ENCODE results near the gene DSCAML1. TPM values are rescaled to one million over a fixed set of nuclear protein-coding genes. Genes with fewer than 3 reads are reported as not detected.

DSCAML1 gene
- total and polyA plus RNA-seq, 2 of the 8 experiments (the other 6 are each of a cell fraction or from before 2014, with no cell fraction given) = 0.19 to 0.24 TPM

DNA sequence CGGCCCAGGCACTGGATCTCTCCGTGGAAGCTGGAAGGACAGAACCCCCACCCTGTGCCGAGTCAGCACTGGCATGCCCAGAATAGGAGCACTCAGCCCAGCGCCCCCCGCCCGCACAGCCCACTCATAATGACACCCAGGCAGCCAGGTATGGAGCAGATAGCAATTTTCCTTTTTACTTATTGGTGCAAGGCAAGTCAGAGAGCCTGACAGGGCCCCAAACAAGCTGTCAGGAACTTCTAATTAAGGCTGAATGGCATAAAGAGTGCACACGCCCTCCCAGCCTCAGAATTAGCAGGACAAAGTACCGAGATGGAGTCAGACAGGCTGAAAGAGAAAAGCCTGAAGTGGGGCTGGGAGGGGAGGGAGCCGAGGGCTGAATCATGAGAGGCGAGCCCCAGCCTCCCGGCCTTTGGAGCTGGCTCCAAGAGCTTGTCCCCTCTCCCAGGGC lies 76.9 kb downstream of the DSCAML1 start:
- Histone ChIP-seq H3K27me3 (replicated peaks in 1 of 4; ENCODE audit: control insufficient read depth in 3 of 4, extremely low read depth in 1 of 4, insufficient read depth in 3 of 4, low read length in 3 of 4) (peaks cover 0 to 8% (median 4%) of the 10 kb centered on the region in 4 experiments; a peak in 3 of 7 replicates), H4K5ac (ENCODE audit: insufficient read length, low read depth, low read length) (no peak overlapping the region), H4K20me1 (replicated peaks in 1 of 2; ENCODE audit: control insufficient read depth in 1 of 2, insufficient read depth in 2 of 2, low read length in 2 of 2) (peaks cover 0 to 2% of the 10 kb centered on the region in 2 experiments), H3K9me3 (ENCODE audit: insufficient read depth in 2 of 2, low read depth in 1 of 2, low read length in 1 of 2) (no peaks in the 10 kb centered on the region), H3K18ac (ENCODE audit: extremely low read depth, low read length) (0 out of 2 replicates have a peak overlapping the region, but pooled peaks have one; percentile 40), H3K36me3 (ENCODE audit: control insufficient read depth in 2 of 4, insufficient read depth in 4 of 4, low read length in 3 of 4) (no peaks in the 10 kb centered on the region), H2AK5ac (ENCODE audit: low read depth, low read length) (no peak overlapping the region), H2BK120ac (replicated peaks; ENCODE audit: low read depth, low read length) (no peak overlapping the region), H2BK5ac (ENCODE audit: low read depth, low read length) (peak overlapping the region; percentile 26; the same call in 1 of the 2 replicates), H3K79me1 (ENCODE audit: low read depth, low read length) (no peaks in the 10 kb centered on the region), H3K4me3 (ENCODE audit: extremely low read depth in 1 of 4, insufficient read depth in 2 of 4, low read depth in 3 of 4, low read length in 4 of 4) (peak overlapping the region in 1 of 4 experiments; percentile 27; a peak in 1 of 8 replicates), H4K8ac (ENCODE audit: extremely low read depth, insufficient read depth, low read length) (no peak overlapping the region), H3K14ac (ENCODE audit: insufficient read length) (no peak overlapping the region), H3K4me2 (ENCODE audit: insufficient read depth in 1 of 2, low read depth in 2 of 2, low read length in 2 of 2) (peak overlapping the region; percentile 53 to 57), H2BK20ac (ENCODE audit: low read length) (no peak overlapping the region), H4K91ac (replicated peaks; ENCODE audit: insufficient read length, low read length) (peak overlapping the region; percentile 18), H2BK12ac (ENCODE audit: low read depth, low read length) (no peak overlapping the region), H2BK15ac (ENCODE audit: low read length) (no peak overlapping the region; the same call in 1 of the 2 replicates), H3K27ac (ENCODE audit: low read depth, low read length) (no peak overlapping the region), H3K9ac (replicated peaks in 1 of 4; ENCODE audit: extremely low read depth in 1 of 4, low read depth in 3 of 4, low read length in 3 of 4) (no peak overlapping the region), H2AFZ (ENCODE audit: low read length) (0 out of 2 replicates have a peak overlapping the region, but pooled peaks have one; percentile 74), H3K56ac (replicated peaks; ENCODE audit: insufficient read length, low read depth, low read length) (no peak overlapping the region), H3K23ac (ENCODE audit: insufficient read length) (no peak overlapping the region), H3K23me2 (ENCODE audit: low read depth, low read length) (peaks cover 2% of the 10 kb centered on the region; the same call in 1 of the 2 replicates), H3K4ac (replicated peaks; ENCODE audit: insufficient read length, low read depth, low read length) (no peak overlapping the region), H3K4me1 (replicated peaks in 1 of 4; ENCODE audit: control insufficient read depth in 3 of 4, insufficient read depth in 4 of 4, low read length in 3 of 4) (peaks cover 11 to 28% (median 22%) of the 10 kb centered on the region in 4 experiments), H3K79me2 (ENCODE audit: control insufficient read depth in 1 of 2, insufficient read depth in 2 of 2, low read length in 2 of 2) (no peaks in the 10 kb centered on the region)
- POLR2A ChIA-PET (ENCODE audit: partially characterized antibody) = no interaction called here
- WGBS, 2 experiments (ENCODE audit: extremely low coverage in 1 of 2, insufficient coverage in 1 of 2, insufficient read length in 1 of 2, insufficient replicate concordance in 2 of 2, low coverage in 1 of 2, low lambda C conversion rate in 2 of 2, missing lambda C conversion rate in 1 of 2) = 35% methylated on average over 11 of the region's 11 CpGs; no CpG with 5 or more reads in 1 of the 2 experiments
- FAIRE-seq (no peak), DNase-seq (ENCODE audit: low read depth in 1 of 2, low spot score in 2 of 2) (no peak)
- TF ChIP-seq EZH2 (IDR thresholded peaks at IDR 0.05; ENCODE audit: low read depth, low read length, severe bottlenecking) (no peak), BACH1 (IDR thresholded peaks at IDR 0.05; ENCODE audit: low read length) (no peak), CBX5 (IDR thresholded peaks at IDR 0.05; ENCODE audit: low read depth, low read length) (no peak), POLR2A (IDR thresholded peaks at IDR 0.05; ENCODE audit: control extremely low read depth in 1 of 2, low read depth in 2 of 2, low read length in 2 of 2) (no peak), HDAC2 (IDR thresholded peaks at IDR 0.05; ENCODE audit: borderline replicate concordance in 1 of 2, low read depth in 2 of 2, low read length in 2 of 2) (no peak), TBP (IDR thresholded peaks at IDR 0.05; ENCODE audit: low read depth, low read length) (peak; percentile 50), SIN3A (conservative IDR thresholded peaks at IDR 0.05 in 1 of 2, IDR thresholded peaks at IDR 0.05 in 1 of 2; ENCODE audit: low read depth in 1 of 2, low read length in 2 of 2) (no peak)
- CTCF ChIA-PET (ENCODE audit: partially characterized antibody) = interaction anchor here (1.0 to 2.7 kb wide), 5 partner anchors 9 to 294 kb away, joined by 3 to 7 read pairs (median 3); no protein-coding TSS in a partner anchor

All from H1 (cell line).